HepG2 (cell line): ENCODE measurements around the gene SLCO3A1. TPM values are rescaled to one million over a fixed set of nuclear protein-coding genes. Genes with fewer than 3 reads are reported as not detected.

Experiments
- ATAC-seq: fragments of 200-7000 bp; cut with Tn5 transposase; 3 replicates; pipeline ENCODE4 v1.9.1; 2020; ENCODE audit warnings: mild to moderate bottlenecking, moderate library complexity
- BruUV-seq: library from RNA; stranded (reverse); fragments of 400-500 nt; replicated peaks from 2 replicates; lab custom pipeline; 2021; lab: Mats Ljungman, UMichigan
- CTCF ChIA-PET: fragments of 300-600 bp; formaldehyde crosslinking; extraction: SDS; loops from one replicate; lab custom pipeline; 2021; ENCODE audit warnings: low total read pairs, inconsistent platforms, low intra/inter-chr PET ratio; lab: Yijun Ruan, JAX
- POLR2A ChIA-PET: fragments of 350-600 bp; sonication (Branson Sonifier 250); formaldehyde crosslinking; loops from one replicate; lab custom pipeline; 2020; ENCODE audit warnings: antibody characterized with exemption, inconsistent platforms; lab: Yijun Ruan, JAX
- DNase-seq: peaks from one replicate; pipeline ENCODE4 v3.0.0-alpha.2; 2015; ENCODE audit warnings: low spot score
- FAIRE-seq: peaks from 3 replicates; lab custom pipeline; 2011; peaks lifted over from hg19 to GRCh38; lab: Jason Lieb, UNC
- H2AFZ ChIP-seq: one replicate; pipeline ENCODE4 v1.6.1; 2011; ENCODE audit warnings: low read length, inconsistent platforms
- H3K27ac ChIP-seq: fragments of 300-600 bp; 3 replicates; pipeline ENCODE4 v1.8.0; 2011; ENCODE audit warnings: mixed run types, mild to moderate bottlenecking, mixed read lengths, low read length, inconsistent platforms; ENCODE audit not compliant: insufficient read depth; ENCODE audit errors: extremely low read length
- H3K27me3 ChIP-seq, 2 experiments: fragments of 200-600 bp in 1 of 2; 2 replicates in 1 of 2; 3 replicates in 1 of 2; pipeline versions ENCODE4 v1.6.0 to v1.8.0; 2011; ENCODE audit warnings: low read length in 2 of 2, mild to moderate bottlenecking in 2 of 2, moderate library complexity in 2 of 2, inconsistent platforms in 1 of 2; ENCODE audit not compliant: insufficient read depth in 2 of 2, control insufficient read depth in 1 of 2
- H3K36me3 ChIP-seq, 2 experiments: fragments of 200-600 bp in 1 of 2; replicated peaks in 1 of 2; 2 replicates in 1 of 2; 3 replicates in 1 of 2; pipeline versions ENCODE4 v1.5.1 to v1.8.0; 2011; ENCODE audit warnings: low read length in 2 of 2, inconsistent platforms in 1 of 2; ENCODE audit not compliant: insufficient read depth in 2 of 2, control insufficient read depth in 1 of 2
- H3K4me1 ChIP-seq: 2 replicates; pipeline ENCODE4 v1.5.1; 2012; ENCODE audit warnings: low read length, inconsistent platforms; ENCODE audit not compliant: insufficient read depth
- H3K4me2 ChIP-seq: 2 replicates; pipeline ENCODE4 v1.6.0; 2011; ENCODE audit warnings: low read depth, low read length, inconsistent platforms
- H3K4me3 ChIP-seq, 3 experiments: fragments of 200-600 bp in 1 of 3; sonication (generic), shearing (Covaris generic) in 1 of 3; replicated peaks in 1 of 3; 2 replicates each; pipeline ENCODE4 v1.5.1; 2011 to 2016; ENCODE audit warnings: low read length in 3 of 3, inconsistent platforms in 2 of 3, low read depth in 2 of 3, mild to moderate bottlenecking in 2 of 3, control low read depth in 1 of 3, mixed read lengths in 1 of 3; ENCODE audit not compliant: insufficient read depth in 1 of 3
- H3K79me2 ChIP-seq: one replicate; pipeline ENCODE4 v1.6.1; 2011; ENCODE audit warnings: low read length, inconsistent platforms; ENCODE audit not compliant: insufficient read depth
- H3K9ac ChIP-seq: 2 replicates; pipeline ENCODE4 v1.6.0; 2011; ENCODE audit warnings: mild to moderate bottlenecking, low read depth, low read length, inconsistent platforms; ENCODE audit not compliant: insufficient read depth
- H3K9me3 ChIP-seq: 2 replicates; pipeline ENCODE4 v1.5.1; 2012; ENCODE audit warnings: mild to moderate bottlenecking, low read length
- H4K20me1 ChIP-seq: 2 replicates; pipeline ENCODE4 v1.6.0; 2011; ENCODE audit warnings: inconsistent platforms, mild to moderate bottlenecking, low read length, moderate library complexity; ENCODE audit not compliant: insufficient read depth
- ARNT2 ChIP-seq: sonication (generic); formaldehyde crosslinking; IDR thresholded peaks from 2 replicates; pipeline ENCODE4 v1.8.0; 2022; ENCODE audit warnings: mild to moderate bottlenecking, low read depth, missing genetic modification reagents, moderate library complexity
- ATF7 ChIP-seq, 2 experiments: fragments of 450-650 bp in 1 of 2; sonication (generic) in 1 of 2; formaldehyde crosslinking in 1 of 2; IDR thresholded peaks; 2 replicates each; pipeline versions ENCODE4 v1.4.0 to v1.6.1; 2016 to 2020; ENCODE audit warnings: antibody characterized with exemption in 1 of 2, mild to moderate bottlenecking in 1 of 2, missing genetic modification reagents in 1 of 2
- CREB1 ChIP-seq, 2 experiments: fragments of 450-650 bp in 1 of 2; IDR thresholded peaks; 2 replicates each; pipeline ENCODE4 v1.6.1; 2016 to 2017; ENCODE audit warnings: control low read depth in 1 of 2, mild to moderate bottlenecking in 1 of 2, missing compliant biosample characterization in 1 of 2, missing genetic modification characterization in 1 of 2
- DRAP1 ChIP-seq: IDR thresholded peaks from 2 replicates; pipeline ENCODE4 v1.6.1; 2016; ENCODE audit warnings: missing genetic modification reagents, missing compliant biosample characterization
- ETV5 ChIP-seq: IDR thresholded peaks from 2 replicates; pipeline ENCODE4 v1.6.1; 2018; ENCODE audit warnings: missing biosample characterization, missing genetic modification reagents, inconsistent platforms, borderline replicate concordance
- JUND ChIP-seq: sonication (generic); formaldehyde crosslinking; IDR thresholded peaks from 2 replicates; pipeline ENCODE4 v1.8.0; 2022; ENCODE audit warnings: mild to moderate bottlenecking, missing genetic modification reagents
- MAF1 ChIP-seq: sonication (generic); formaldehyde crosslinking; IDR thresholded peaks from 2 replicates; pipeline ENCODE4 v1.5.0; 2020; ENCODE audit warnings: missing genetic modification reagents, borderline replicate concordance
- MAFF ChIP-seq: IDR thresholded peaks from 2 replicates; pipeline ENCODE4 v1.6.1; 2011; ENCODE audit warnings: low read depth, low read length, improper control_type of control experiment
- MAFK ChIP-seq, 2 experiments: IDR thresholded peaks in 1 of 2; conservative IDR thresholded peaks in 1 of 2; 2 replicates each; pipeline ENCODE4 v1.6.1; 2011; ENCODE audit warnings: improper control_type of control experiment in 2 of 2, low read length in 2 of 2
- RFXANK ChIP-seq: IDR thresholded peaks from 2 replicates; pipeline ENCODE4 v1.6.1; 2016
- YY1 ChIP-seq: IDR thresholded peaks from 2 replicates; pipeline ENCODE4 v1.6.1; 2011; ENCODE audit warnings: low read length, low read depth, moderate library complexity, mild to moderate bottlenecking; ENCODE audit not compliant: insufficient read depth, insufficient replicate concordance
- ZNF484 ChIP-seq: sonication (generic); formaldehyde crosslinking; IDR thresholded peaks from 2 replicates; pipeline ENCODE4 v1.5.1; 2020; ENCODE audit warnings: mild to moderate bottlenecking, low read depth, missing genetic modification reagents, borderline replicate concordance
- WGBS: methylation state at CpG from one replicate; pipeline ENCODE4 v1.1.6; 2017; ENCODE audit warnings: low lambda C conversion rate; 5-methylcytosine and 5-hydroxymethylcytosine counted together
- in situ Hi-C: cut with HindIII; loops from 2 replicates; pipeline ENCODE4 v1.10.0; 2017; ENCODE audit warnings: low pct_unique_long_range_greater_than_20kb; ENCODE audit not compliant: extremely low pct_ligation_motif_present
- intact Hi-C: fragments of 100-400 bp; cut with micrococcal nuclease; formaldehyde crosslinking; loops from one replicate; pipeline ENCODE4 v1.10.0; 2022; ENCODE audit not compliant: unreplicated experiment
- polyA plus RNA-seq, 8 experiments: library from polyadenylated mRNA; depleted of rRNA in 3 of 8; stranded (reverse) in 7 of 8; unstranded in 1 of 8; fragments of >200 nt; fragmentation: Illumina TruSeq in 4 of 8; extraction: Trizol in 4 of 8; gene quantifications; 2 replicates each; pipeline versions ENCODE4 v1.2.1 to v1.2.3, GENCODE V29; 2011 to 2016; ENCODE audit warnings: low read depth in 4 of 8, missing spikeins in 1 of 8, mixed read lengths in 1 of 8; ENCODE audit not compliant: insufficient read depth in 1 of 8
- total RNA-seq, 5 experiments: library from RNA; depleted of rRNA; stranded (reverse); fragments of >200 nt; fragmentation: Illumina TruSeq; extraction: Trizol; gene quantifications; 2 replicates each; pipeline ENCODE4 v1.2.3, GENCODE V29; 2016; ENCODE audit warnings: low read depth in 1 of 5

The SLCO3A1 gene
- total and polyA plus RNA-seq, 2 of the 13 experiments (the other 11 are each of a cell fraction or from before 2014, with no cell fraction given), result 0.02 TPM; not detected in 1

- TF ChIP-seq MAF1 (CRISPR knock-in tag) (no peak), MAFF (peak; percentile 52; the same call in 1 of the 2 replicates), DRAP1 (CRISPR knock-in tag) (no peak), YY1 (no peak), ARNT2 (CRISPR knock-in tag) (no peak), JUND (CRISPR knock-in tag) (no peak), MAFK (conservative IDR thresholded peaks at IDR 0.05 in 1 of 2, IDR thresholded peaks at IDR 0.05 in 1 of 2; ENCODE audit: low read length in 2 of 2) (peak; percentile 57 to 80)
- TF ChIP-seq, all 625 proteins: peak for 2
- Histone ChIP-seq H3K4me2 (no peak overlapping the region), H3K79me2 (no peaks in the 10 kb centered on the region), H3K4me1 (no peaks in the 10 kb centered on the region), H3K27me3 (0 out of 5 replicates have a peak, but pooled peaks cover 0 to 3% of the 10 kb centered on the region in 2 experiments), H3K27ac (no peak overlapping the region), H3K9ac (no peak overlapping the region), H3K4me3 (no peak overlapping the region), H2AFZ (no peak overlapping the region), H4K20me1 (no peaks in the 10 kb centered on the region), H3K36me3 (no peaks in the 10 kb centered on the region), H3K9me3 (no peaks in the 10 kb centered on the region)
- ChIA-PET POLR2A (no interaction called here), CTCF (no interaction called here)
- intact Hi-C loops, result no loop called here
- in situ Hi-C loops, result no loop called here
- FAIRE-seq (no peak), DNase-seq (no peak), ATAC-seq (no peak)
- BruUV-seq, result no TSS peak
- 10% methylated on average over 3 of the region's 3 CpGs for WGBS
Measured at GRCh38 chr15:91995146-91995545, 141.6 kb downstream of the SLCO3A1 start.

- Histone ChIP-seq H3K4me2 (no peak overlapping the region), H3K79me2 (no peaks in the 10 kb centered on the region), H3K4me3 (no peak overlapping the region), H3K27ac (no peak overlapping the region), H4K20me1 (no peaks in the 10 kb centered on the region), H3K27me3 (no peaks in the 10 kb centered on the region), H3K4me1 (no peaks in the 10 kb centered on the region), H2AFZ (no peak overlapping the region), H3K9me3 (no peaks in the 10 kb centered on the region), H3K9ac (no peak overlapping the region), H3K36me3 (no peaks in the 10 kb centered on the region)
- CTCF ChIA-PET, result no interaction called here
- POLR2A ChIA-PET, result no interaction called here
- intact Hi-C loops, result no loop called here
- DNase-seq (no peak), ATAC-seq (no peak), FAIRE-seq (no peak)
- in situ Hi-C loops, result no loop called here
- TF ChIP-seq CREB1 (IDR thresholded peaks at IDR 0.05) (peak; percentile 70), CREB1 (CRISPR knock-in tag; IDR thresholded peaks at IDR 0.05) (no peak), RFXANK (CRISPR knock-in tag) (no peak), ETV5 (CRISPR knock-in tag) (no peak), ZNF484 (CRISPR knock-in tag) (no peak), ATF7 (IDR thresholded peaks at IDR 0.05) (peak; percentile 69), ATF7 (CRISPR knock-in tag; IDR thresholded peaks at IDR 0.05) (no peak)
- 0% methylated on average over 2 of the region's 2 CpGs for WGBS
- no TSS peak for BruUV-seq
Measured at GRCh38 chr15:91997163-91997562, 143.7 kb downstream of the SLCO3A1 start.
